AG10803 (cell line): Measurements from ENCODE around the gene GTF2F1.
"Not testable (repeated sequence)": the region's sequence is repeated elsewhere in the genome, so short reads cannot be mapped to it uniquely, and the experiment has no call there.

ENCODE experiments used
- DNase-seq: peaks from one replicate; pipeline ENCODE4 v3.0.0; 2010; ENCODE audit warnings: low read depth
- H3K4me3 ChIP-seq: 2 replicates; pipeline ENCODE4 v1.5.1; 2011; ENCODE audit warnings: mild to moderate bottlenecking, low read length, control low read depth
- TF ChIP-seq, protein P1 (sequence below): conservative IDR thresholded peaks from 2 replicates; pipeline ENCODE4 v1.5.1; 2011; ENCODE audit warnings: mild to moderate bottlenecking, low read length, control low read depth, inconsistent platforms

Gene GTF2F1

GRCh38 chr19:6373813-6374108 lies 19.2 kb downstream of the GTF2F1 start:
- peak overlapping the region; percentile 65 for H3K4me3 ChIP-seq
- no peak for DNase-seq
- TF ChIP-seq, protein P1, sequence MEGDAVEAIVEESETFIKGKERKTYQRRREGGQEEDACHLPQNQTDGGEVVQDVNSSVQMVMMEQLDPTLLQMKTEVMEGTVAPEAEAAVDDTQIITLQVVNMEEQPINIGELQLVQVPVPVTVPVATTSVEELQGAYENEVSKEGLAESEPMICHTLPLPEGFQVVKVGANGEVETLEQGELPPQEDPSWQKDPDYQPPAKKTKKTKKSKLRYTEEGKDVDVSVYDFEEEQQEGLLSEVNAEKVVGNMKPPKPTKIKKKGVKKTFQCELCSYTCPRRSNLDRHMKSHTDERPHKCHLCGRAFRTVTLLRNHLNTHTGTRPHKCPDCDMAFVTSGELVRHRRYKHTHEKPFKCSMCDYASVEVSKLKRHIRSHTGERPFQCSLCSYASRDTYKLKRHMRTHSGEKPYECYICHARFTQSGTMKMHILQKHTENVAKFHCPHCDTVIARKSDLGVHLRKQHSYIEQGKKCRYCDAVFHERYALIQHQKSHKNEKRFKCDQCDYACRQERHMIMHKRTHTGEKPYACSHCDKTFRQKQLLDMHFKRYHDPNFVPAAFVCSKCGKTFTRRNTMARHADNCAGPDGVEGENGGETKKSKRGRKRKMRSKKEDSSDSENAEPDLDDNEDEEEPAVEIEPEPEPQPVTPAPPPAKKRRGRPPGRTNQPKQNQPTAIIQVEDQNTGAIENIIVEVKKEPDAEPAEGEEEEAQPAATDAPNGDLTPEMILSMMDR, result no peak

- DNase-seq, result peak; percentile 97
- H3K4me3 ChIP-seq, result peak overlapping the region; percentile 74
- TF ChIP-seq, protein P1, result no peak
Observed at GRCh38 chr19:6373096-6373812, 19.7 kb downstream of the GTF2F1 start.

DNA sequence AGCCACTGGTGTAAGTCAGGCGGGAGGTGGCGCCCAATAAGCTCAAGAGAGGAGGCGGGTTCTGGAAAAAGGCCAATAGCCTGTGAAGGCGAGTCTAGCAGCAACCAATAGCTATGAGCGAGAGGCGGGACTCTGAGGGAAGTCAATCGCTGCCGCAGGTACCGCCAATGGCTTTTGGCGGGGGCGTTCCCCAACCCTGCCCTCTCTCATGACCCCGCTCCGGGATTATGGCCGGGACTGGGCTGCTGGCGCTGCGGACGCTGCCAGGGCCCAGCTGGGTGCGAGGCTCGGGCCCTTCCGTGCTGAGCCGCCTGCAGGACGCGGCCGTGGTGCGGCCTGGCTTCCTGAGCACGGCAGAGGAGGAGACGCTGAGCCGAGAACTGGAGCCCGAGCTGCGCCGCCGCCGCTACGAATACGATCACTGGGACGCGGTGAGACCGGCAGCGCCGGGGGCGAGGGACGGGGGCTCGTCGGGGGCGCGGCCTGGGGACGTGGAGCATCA lies 20.3 kb downstream of the GTF2F1 start, which contains the start of gene ALKBH7:
Gene ALKBH7, plus strand, starts transcription at position 201 of the 502 bp plus-strand sequence. Its CDS starts 27 bp downstream, at position 228.
- peak within 1 kb of the TSS; percentile 74 for H3K4me3 ChIP-seq
- TF ChIP-seq, protein P1, result no peak
- peak; percentile 100 for DNase-seq

GRCh38 chr19:6364353-6364752 lies 28.6 kb downstream of the GTF2F1 start:
- H3K4me3 ChIP-seq, result no peak overlapping the region
- TF ChIP-seq, protein P1, result no peak
- no peak for DNase-seq

GRCh38 chr19:6362351-6362801 lies 30.6 kb downstream of the GTF2F1 start:
- no peak for DNase-seq
- TF ChIP-seq, protein P1, result no peak
- H3K4me3 ChIP-seq, result peak overlapping the region; percentile 80

GRCh38 chr19:6362027-6362350 lies 31.0 kb downstream of the GTF2F1 start:
- DNase-seq, result no peak
- peak overlapping the region; percentile 80 for H3K4me3 ChIP-seq
- TF ChIP-seq, protein P1, result no peak

DNA sequence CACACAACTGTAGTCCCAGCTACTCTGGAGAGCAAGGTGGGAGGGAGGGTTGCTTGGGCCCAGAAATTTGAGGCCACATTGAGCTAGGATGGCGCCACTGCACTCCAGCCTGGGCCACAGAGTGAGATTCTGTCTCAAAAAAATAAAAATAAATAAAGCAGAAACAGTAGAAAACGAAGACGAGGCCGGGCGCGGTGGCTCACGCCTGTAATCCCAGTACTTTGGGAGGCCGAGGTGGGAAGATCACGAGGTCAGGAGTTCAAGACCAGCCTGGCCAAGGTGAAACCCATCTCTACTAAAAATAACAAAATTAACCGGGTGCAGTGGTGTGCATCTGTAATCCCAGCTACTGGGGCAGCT lies 32.1 kb downstream of the GTF2F1 start:
- DNase-seq, result not testable (repeated sequence)
- peak overlapping the region; percentile 80 for H3K4me3 ChIP-seq

DNA sequence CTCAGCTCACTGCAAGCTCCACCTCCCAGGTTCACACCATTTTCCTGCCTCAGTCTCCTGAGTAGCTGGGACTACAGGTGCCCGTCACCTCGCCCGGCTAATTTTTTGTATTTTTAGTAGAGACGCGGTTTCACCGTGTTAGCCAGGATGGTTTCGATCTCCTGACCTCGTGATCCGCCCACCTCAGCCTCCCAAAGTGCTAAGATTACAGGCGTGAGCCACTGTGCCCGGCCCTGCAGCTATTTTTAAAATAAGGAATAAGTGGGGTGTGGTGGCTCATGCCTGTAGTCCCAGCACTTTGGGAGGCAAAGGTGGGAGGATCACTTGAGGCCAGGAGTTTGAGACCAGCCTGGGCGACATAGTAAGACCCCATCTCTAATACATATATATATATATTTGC lies 32.5 kb downstream of the GTF2F1 start:
- not testable (repeated sequence) for H3K4me3 ChIP-seq, DNase-seq
